Activated T-helper 1 cell treated with Interleukin-2 at 50 U/mL for 16 hours (primary cell): ENCODE data around the gene VIPR2.

Experiments
- DNase-seq: peaks from one replicate; pipeline ENCODE4 v3.0.0-alpha.2; 2020; ENCODE audit warnings: low read depth

VIPR2 gene

GRCh38 chr7:159066816-159067575 lies 77.7 kb downstream of the VIPR2 start:
- DNase-seq, result no peak

GRCh38 chr7:159065852-159066480 lies 78.7 kb downstream of the VIPR2 start:
- DNase-seq, result no peak

GRCh38 chr7:159064816-159065510 lies 79.7 kb downstream of the VIPR2 start:
- DNase-seq, result no peak

GRCh38 chr7:159064121-159064815 lies 80.4 kb downstream of the VIPR2 start:
- DNase-seq, result no peak

- DNase-seq, result no peak
Observed at GRCh38 chr7:159063046-159063840, 81.4 kb downstream of the VIPR2 start.

GRCh38 chr7:159062569-159062968 lies 82.1 kb downstream of the VIPR2 start:
- no peak for DNase-seq

GRCh38 chr7:159061674-159062212 lies 82.9 kb downstream of the VIPR2 start:
- no peak for DNase-seq

- DNase-seq, result no peak
Observed at GRCh38 chr7:159061209-159061608, 83.5 kb downstream of the VIPR2 start.

- no peak for DNase-seq
Observed at GRCh38 chr7:159060440-159060839, 84.2 kb downstream of the VIPR2 start.

GRCh38 chr7:159059629-159060028 lies 85.0 kb downstream of the VIPR2 start:
- DNase-seq, result no peak

- DNase-seq, result no peak
Observed at GRCh38 chr7:159057647-159058046, 87.0 kb downstream of the VIPR2 start.

GRCh38 chr7:159056737-159057136 lies 87.9 kb downstream of the VIPR2 start:
- DNase-seq, result no peak

- DNase-seq, result no peak
Observed at GRCh38 chr7:159051916-159052315, 92.8 kb downstream of the VIPR2 start.

GRCh38 chr7:159050704-159051103 lies 94.0 kb downstream of the VIPR2 start:
- DNase-seq, result no peak

- no peak for DNase-seq
Observed at GRCh38 chr7:159049266-159050025, 95.2 kb downstream of the VIPR2 start.

GRCh38 chr7:159048656-159049055 lies 96.0 kb downstream of the VIPR2 start:
- DNase-seq, result no peak

- DNase-seq, result no peak
Observed at GRCh38 chr7:159047536-159047935, 97.1 kb downstream of the VIPR2 start.

GRCh38 chr7:159046300-159046699 lies 98.4 kb downstream of the VIPR2 start:
- no peak for DNase-seq

GRCh38 chr7:159045839-159046238 lies 98.8 kb downstream of the VIPR2 start:
- no peak for DNase-seq

- no peak for DNase-seq
Observed at GRCh38 chr7:159042581-159043101, 102.0 kb downstream of the VIPR2 start.
